ENCODE results near the gene CLEC4D.
"Not testable (repeated sequence)": the region's sequence is repeated elsewhere in the genome, so short reads cannot be mapped to it uniquely, and the experiment has no call there.

The CLEC4D gene
- total RNA-seq, result 0 reads per million in 2 experiments

DNA sequence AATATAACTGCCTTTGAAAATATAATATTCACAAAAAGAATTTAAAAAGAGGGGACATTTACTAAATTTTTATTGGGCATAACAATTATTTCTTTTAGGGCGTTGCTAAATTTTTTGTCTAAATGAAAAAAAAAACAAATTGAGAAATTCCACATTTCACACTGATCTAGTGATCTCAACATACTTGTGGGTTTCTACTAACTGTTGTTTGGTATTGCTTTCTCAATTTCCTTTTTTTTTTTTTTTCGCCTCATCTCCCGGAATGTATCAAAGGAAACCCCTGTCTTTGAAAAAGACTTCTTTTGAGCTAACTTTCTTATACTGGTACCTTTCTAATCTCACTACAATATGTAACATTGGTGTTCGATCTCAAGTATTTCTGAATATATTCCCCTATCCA, at the start of gene CLEC4D:
Gene CLEC4D (plus strand): TSS at position 248 of the 400 bp plus-strand sequence. CDS start 230 bp downstream, outside the sequence.
- no peak for DNase-seq (ENCODE audit: low read depth)

DNA sequence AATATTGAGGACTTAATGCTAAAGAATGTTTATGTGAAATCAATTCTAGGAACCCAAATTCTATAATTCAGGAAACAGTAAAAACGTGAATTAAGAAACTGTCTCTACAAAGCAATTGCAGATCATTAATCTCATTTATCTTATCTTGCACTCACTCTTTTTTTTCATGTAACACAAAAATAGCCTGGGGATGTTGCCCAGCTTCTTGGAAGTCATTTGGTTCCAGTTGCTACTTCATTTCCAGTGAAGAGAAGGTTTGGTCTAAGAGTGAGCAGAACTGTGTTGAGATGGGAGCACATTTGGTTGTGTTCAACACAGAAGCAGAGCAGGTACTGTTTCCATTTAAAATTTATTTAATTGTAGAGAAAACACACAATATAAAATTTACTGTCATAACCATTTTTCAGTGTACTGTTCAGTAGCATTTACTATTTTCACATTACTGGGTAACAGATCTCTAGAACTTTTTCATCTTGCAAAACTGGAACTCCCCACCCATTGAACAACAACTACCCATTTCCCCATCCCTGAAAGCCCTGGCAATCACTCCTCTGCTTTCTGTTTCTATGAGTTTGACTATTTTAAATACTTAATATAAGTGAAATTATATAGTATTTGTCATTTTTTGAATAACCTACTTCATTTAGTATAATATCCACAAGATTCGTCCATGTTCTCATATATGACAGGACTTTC, 47.9 kb upstream of the CLEC4D start:
- no peak for DNase-seq (ENCODE audit: low read depth)

DNA sequence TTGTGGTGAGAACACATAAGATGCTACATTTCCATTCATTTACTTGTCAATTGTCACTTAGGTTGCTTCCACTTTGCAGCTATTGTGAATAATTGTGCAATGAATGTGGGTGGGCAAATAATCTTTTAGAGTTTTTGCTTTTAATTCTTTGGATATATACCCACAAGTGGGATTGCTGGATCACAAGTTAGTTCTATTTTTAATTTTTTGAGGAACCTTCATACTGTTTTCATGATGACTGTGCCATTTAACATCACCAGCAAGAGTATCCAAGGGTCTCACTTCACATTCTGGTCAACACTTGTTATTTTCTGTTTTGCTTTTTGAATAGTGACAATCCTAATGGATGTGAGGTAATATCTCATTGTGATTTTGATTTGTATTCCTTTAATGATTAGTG, 47.1 kb upstream of the CLEC4D start:
- no peak for DNase-seq (ENCODE audit: low read depth)

DNA sequence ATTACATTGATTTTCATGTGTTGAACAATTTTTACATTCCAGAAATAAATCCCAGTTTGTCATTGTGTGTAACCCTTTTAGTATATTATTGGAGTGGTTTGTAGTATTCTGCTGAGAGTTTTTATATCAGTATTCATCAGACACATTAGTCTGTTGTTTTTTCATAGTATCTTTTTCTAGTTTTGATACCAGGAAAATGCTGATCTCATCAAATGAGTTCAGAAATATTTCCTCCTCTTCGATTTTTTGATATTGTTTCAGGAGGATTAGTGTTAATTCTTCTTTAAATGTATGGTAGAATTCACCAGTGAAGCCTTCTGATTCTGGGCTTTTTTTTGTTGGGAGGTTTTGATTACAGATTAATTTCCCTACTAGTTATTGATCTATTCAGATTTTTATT, 42.2 kb upstream of the CLEC4D start:
- DNase-seq (ENCODE audit: low read depth), result no peak

DNA sequence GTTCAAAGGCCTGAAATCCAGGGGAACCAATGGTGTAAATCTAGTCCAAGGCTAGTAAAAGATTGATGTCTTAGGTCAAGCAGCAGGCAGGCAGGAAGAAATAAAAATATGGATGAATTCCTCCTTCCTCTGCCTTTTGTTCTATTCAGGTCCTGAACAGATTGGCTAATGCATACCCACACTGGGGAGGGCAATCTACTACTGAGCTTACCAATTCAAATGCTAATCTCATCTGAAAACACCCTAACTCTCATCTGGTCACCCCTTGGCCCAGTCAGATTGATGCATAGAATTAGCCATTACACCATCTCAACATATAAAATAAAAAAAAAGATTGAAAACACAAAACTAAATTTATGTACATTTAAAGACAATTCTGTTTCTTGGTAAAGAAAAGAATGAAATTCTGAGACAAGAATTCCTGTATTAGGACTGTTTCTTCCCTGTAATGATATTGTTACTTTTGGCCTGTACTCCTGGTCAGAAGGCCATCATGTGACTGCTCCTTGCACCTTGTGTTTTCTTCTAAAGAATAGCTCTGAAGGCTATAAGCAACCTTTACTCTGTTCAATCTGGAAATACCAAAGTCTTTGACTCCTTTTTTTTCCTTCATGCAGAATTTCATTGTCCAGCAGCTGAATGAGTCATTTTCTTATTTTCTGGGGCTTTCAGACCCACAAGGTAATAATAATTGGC, 37.6 kb upstream of the CLEC4D start:
- no peak for DNase-seq (ENCODE audit: low read depth)

DNA sequence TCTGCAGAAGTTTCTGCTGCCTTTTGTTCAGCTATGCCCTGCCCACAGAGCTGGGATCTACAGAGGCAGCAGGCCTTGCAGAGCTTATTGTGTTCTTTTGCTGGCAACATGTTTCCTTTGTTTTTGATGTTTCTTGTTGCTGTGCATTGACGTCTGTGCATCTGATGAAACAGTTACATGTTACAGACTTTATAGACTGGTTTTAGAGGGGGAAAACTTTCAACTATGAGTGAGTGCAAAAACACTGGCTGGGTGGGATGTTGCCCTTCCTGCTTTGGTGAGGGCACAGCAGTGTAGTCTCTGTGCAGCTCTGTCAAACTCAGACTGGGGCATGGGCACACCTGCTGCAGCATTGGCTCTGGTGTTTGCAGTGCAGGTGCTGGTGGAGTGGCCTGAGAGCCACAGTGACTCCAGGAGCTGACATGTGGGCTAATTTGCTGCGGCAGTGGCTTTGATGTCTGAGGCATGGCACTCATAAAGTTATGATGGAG, 30.7 kb upstream of the CLEC4D start:
- no peak for DNase-seq (ENCODE audit: low read depth)

DNA sequence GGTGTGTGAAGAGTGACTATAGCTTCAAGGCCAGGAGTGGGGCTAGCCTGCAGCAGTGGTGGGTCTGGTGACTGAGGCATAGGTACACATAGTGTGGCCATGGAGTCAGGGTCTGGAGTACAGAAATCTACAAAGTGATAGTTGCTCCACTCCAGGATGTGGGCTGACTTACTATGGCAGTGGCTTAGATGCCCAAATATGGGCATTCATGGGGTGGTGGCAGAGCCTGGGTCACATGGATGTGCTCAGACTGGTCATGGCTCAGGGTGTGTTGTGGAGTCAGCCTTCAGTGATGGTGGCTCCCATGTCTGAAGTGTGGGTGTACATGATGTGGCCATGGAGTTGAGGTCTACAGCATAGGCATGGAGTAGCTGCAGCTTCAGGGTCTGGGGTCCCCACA, 30.2 kb upstream of the CLEC4D start:
- no peak for DNase-seq (ENCODE audit: low read depth)

DNA sequence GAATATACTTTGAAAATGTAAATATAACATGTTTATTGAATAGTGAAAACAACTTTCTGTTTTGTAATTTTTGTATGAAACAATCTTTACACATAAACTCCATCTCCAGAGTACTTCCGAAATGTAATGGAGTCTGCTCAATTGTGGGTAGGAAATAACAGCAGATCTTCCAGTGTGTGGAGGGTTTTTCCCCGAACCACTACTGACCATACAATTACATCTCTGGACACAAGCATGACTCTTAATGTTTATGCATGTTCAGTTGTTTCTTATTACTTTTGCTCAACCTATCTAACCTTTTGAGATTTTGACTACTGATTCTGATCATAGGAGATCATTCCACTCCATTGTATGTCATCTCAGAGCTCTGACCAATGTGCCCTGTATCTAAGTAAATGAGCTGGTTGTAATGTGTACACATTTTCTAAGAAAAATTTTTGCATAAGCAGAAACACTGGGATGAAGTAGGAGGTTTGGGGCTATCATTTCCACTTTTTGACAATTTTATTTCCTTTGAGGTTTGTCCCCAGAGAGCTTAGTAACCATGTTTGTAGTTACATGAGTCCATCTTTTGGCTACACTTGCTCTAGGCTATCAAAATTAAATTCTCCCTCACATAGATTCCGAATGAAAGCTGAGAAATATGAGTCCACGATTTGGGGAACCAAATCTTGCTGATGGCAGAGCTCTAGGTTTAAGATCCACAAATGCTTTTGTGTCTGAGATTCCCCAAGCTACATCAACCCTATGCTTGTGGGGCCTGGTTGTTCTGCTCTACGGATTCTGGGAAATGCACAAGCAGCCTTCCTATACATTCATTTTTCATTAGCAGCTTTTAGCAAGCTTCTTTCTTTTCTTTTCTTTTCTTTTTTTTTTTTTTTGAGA, 21.4 kb upstream of the CLEC4D start:
- no peak for DNase-seq (ENCODE audit: low read depth)

DNA sequence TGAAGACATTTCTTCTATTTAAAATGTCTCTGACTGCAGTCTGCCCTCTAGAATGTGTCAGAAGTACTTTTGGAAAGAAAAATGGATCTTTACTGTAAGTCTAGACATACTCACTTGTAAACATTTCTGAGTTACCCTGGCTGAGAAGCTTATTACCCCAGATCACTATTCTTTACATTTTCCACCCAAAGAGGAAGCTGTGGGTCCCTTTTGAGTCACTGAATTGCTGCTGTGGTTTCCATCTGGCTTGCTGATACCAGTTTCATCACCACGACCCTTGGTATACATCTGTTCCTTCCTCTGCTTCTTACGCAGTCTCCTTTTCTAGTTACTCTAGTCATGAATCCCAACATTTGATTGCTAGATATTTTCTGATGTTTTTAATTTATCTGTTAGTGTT, 20.2 kb upstream of the CLEC4D start:
- no peak for DNase-seq (ENCODE audit: low read depth)

DNA sequence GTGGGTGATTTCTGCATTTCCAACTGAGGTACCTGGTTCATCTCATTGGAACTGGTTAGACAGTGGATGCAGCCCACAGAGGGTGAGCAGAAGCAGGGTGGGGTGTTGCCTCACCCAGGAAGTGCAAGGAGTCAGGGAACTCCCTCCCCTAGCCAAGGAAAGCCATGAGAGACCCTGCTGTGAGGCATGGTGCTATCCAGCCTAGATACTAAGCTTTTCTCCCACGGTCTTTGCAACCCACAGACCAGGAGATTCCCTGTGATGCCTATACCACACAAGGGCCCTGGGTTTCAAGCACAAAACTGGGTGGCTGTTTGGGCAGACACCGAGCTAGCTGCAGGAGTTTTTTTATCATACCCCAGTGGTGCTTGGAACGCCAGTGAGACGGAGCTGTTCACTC, 17.6 kb upstream of the CLEC4D start:
- DNase-seq (ENCODE audit: low read depth), result not testable (repeated sequence)

DNA sequence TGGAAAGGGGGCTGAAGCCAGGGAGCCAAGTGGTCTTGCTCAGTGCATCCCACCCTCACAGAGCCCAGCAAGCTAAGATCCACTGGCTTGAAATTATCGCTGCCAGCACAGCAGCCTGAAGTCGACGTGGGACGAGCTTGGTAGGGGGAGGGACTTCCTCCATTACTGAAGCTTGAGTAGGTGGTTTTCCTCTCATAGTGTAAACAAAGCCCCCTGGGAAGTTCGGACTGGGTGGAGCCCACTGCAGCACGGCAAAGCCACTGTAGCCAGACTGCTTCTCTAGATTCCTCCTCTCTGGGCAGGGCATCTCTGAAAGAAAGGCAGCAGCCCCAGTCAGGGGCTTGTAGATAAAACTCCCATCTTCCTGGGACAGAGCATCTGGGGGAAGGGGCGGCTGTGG, 17.2 kb upstream of the CLEC4D start:
- DNase-seq (ENCODE audit: low read depth), result not testable (repeated sequence)

DNA sequence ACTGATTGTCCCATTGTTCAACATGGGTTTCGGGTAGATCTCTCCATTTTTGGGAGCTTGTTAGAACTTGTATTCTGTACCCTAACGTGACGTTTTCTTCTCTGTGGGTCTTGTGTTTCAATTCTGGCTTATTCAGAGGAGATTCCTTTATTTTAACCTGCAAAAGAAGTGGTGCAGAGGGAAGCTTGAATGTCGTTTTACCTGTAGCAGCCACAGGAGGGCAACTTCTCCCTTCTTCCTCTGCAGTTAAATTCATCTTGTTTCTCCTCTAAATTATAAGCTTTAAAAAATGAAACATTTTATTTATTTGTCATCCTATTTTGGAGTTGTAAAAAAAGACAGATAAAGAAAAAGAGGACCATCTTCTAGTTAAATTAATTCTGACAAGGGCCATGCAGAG, 13.7 kb upstream of the CLEC4D start:
- DNase-seq (ENCODE audit: low read depth), result no peak

DNA sequence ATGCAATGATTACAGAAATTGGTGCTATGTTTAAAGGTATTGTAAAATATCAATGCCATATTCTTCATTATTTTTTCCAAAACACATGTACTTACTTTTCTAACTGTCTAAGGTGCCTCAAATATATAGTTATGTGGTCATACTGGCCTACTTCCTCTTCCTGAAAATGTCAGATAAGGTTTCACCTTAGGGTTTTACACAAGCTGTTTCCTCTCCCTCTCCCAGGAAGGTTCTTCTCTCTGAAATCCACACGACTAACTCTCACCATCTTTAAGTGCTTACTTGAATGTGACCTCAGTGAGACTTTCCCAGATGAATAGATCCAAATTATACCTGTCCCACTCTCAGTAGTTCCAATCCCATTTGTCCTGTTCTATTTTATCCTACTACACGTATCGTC, 11.6 kb upstream of the CLEC4D start:
- DNase-seq (ENCODE audit: low read depth), result no peak

DNA sequence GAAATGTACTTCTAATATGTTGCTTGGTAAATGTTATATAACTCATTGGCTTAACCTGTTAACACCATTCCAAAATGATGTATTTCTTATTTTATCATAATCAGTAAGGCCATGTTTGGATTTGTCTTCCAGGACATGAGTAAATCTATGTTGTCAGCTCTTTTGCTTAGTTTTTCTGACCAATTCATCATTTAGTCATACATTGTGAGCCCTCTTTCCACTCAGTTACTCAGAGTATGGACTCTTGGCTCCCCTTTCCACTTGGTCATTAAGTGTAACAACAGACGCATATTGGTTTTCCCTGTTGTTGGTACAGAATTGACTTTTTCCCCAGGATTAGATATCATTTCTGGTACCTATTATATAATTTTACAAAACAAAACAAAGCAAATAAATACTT, 9.0 kb upstream of the CLEC4D start:
- DNase-seq (ENCODE audit: low read depth), result no peak

DNA sequence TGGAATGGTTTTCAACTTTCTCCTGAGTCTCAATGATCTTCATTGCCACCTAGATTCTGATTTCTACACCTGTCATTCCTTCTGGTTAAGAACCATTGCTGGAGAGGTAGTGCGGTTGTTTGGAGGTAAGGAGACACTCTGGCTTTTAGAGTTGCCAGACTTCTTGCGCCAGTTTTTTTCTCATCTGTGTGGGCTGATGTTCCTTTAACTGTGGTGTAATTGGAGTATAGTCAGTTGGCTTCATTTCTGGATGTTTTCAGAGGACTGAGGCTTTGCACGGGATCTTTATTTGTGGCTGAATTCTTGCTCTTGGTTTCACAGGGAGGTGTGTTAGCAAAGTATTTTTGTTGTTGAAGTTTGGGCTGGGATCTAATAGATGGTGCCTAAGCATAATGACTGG, 5.7 kb upstream of the CLEC4D start:
- no peak for DNase-seq (ENCODE audit: low read depth)

DNA sequence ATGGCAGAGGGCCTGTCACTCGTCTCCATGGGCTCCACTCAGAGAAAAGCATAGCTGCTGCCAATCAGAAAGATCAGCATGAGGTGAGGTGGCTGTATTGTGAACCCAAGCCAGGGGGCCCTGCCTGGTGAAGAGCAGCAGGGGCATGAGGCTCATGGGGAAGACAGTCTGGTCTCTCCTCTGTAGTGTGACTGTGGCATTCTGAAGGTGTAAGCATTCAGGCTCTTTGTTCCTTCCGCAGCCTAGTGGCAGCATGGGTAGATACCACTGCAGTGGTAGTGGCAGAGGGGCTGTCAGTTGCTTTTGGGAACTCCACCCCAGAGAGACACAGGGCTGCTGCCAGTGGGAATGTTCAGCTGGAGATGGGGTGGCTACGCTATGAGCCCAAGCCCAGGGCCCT, 5.1 kb upstream of the CLEC4D start:
- no peak for DNase-seq (ENCODE audit: low read depth)

DNA sequence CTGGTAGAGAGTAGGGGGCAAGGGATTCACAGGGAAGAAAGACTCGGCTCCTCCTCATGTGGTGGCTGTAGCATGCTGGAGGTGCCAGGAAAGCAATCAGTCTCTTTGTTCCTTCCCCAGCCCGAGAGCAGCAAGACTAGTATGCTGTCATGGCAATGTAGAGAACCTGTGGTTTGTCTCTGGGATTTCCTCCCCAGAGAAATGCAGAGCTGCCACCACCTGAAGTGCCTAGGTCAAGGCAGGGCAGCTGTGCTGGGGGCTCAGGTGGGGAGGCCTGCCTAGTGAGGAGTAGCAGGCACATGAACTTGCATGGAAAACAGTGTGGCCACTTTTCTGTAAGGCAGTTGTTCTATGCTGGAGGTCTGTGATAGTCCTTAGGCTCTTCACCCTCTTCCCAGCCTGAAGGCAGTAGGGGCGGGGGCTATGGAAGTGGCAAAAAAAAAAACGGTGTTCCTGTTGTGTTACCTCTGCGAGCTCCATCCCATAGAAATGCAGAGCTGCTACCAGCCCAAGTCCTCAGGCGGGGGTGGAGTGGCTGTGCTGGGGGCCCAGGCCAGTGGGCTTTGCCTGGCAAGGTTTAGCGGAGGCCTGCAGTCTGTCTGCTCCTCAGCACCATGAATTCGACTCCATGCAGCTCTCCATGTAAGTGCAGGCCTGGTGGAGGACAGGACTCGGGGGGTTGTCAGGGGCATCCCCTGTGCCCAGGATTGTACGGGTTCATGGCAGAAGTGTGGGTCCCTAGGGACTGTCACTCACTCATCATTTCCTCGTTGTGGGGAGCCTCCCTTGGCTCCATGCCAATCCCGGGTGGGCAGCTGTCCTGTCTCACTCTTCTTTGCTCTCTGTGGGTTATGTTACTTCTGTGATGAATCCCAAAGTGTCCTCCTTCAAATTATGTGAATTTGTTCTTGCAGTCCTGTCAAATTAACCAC, 4.1 kb upstream of the CLEC4D start:
- DNase-seq (ENCODE audit: low read depth), result no peak

DNA sequence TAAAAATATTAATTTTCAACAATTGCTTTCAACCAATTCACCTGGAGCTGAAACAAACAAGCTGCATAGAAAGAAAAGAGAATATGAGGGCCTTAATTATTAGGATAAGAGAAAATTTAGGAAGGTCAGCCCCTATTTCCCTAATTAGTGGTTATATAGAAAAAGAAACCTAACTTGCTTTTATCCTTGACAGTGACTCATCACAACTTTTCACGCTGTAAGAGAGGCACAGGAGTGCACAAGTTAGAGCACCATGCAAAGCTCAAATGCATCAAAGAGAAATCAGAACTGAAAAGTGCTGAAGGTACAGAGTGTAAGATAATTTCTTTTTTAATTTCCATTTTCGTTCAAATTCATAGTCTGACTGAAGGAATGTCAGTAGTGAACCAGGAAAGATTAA, 4.7 kb downstream of the CLEC4D start:
- DNase-seq (ENCODE audit: low read depth), result no peak

DNA sequence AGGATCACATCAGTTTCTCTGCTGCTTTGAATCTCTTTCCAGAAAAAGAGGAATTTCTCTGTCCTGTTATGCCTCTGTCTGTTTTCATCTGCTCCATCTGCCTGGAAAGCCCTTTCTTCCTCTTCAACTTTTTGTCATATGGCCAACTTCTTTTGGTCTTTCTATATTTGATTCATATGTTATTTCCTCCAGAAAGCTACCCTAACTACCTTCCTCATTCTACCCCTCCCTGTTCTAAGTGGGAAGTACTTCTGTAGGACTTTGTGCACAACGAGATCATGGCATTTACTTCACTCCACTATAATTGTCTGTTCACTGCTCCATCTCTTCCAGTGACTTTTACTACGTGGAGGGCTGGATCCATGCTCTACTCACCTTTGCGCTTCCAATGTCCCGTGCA, 5.9 kb downstream of the CLEC4D start:
- DNase-seq (ENCODE audit: low read depth), result no peak

DNA sequence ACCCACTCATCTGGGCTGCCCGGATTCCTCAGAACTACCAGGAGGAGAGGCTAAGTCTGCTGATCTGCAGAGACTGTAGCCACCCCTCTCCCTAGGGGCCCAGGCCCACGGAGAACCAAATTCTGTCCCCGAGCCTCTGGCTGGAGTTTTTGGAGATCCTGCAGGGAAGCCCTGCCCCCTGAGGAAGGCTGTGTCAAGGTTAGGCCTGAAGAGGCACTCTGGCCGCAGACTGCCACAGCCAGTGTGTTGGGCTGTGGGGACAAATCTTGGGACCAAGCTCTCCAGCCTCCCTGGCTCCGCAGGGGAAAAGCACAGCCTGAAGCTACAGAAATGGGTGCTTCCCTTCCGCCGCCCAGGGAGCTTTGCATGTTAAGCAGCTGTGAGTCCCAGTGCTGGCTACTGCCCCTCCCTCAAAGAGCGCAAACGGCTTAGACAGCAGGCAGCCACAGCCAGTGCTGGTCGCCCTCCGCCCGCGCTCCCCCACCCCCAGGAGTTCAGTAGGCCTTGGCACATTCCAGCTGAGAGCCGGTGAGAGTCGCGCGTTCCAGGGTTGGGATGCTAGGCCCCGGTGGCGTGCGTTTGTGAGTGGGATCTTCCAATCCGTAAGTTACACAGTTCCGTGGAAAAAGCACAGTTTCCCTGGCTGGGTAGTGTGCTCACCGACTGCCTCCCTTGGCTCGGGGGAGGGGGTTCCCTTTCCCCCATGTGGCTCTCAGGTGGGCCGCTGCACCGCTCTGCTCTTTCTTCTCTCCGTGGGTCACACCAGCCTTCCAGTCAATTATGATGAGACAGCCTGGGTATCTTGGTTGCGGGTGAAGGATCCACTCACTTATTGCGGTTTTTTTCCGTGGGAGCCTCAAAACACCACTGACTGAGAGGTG, 14.2 kb downstream of the CLEC4D start:
- DNase-seq (ENCODE audit: low read depth), result no peak

Measured in T follicular helper cell (primary cell).